GM12878 (cell line): ENCODE data around the gene GDPD1.

Experiments
- CEBPB ChIP-seq, 2 experiments: fragments of 150-350 bp in 1 of 2; IDR thresholded peaks; 2 replicates each; pipeline ENCODE4 v1.6.1; 2012 to 2014; ENCODE audit warnings: low read depth in 2 of 2, low read length in 2 of 2, borderline replicate concordance in 1 of 2, inconsistent platforms in 1 of 2
- KLF5 ChIP-seq: fragments of 450-650 bp; IDR thresholded peaks from 2 replicates; pipeline ENCODE4 v1.6.1; 2014; ENCODE audit warnings: mild to moderate bottlenecking; ENCODE audit not compliant: partially characterized antibody
- STAT1 ChIP-seq: fragments of 450-650 bp; conservative IDR thresholded peaks from 2 replicates; pipeline ENCODE4 v1.6.1; 2014; ENCODE audit warnings: antibody characterized with exemption, mild to moderate bottlenecking
- ZNF274 ChIP-seq: IDR thresholded peaks from one replicate; pipeline ENCODE4 v1.8.0; 2011; ENCODE audit not compliant: insufficient read length, insufficient read depth

DNA sequence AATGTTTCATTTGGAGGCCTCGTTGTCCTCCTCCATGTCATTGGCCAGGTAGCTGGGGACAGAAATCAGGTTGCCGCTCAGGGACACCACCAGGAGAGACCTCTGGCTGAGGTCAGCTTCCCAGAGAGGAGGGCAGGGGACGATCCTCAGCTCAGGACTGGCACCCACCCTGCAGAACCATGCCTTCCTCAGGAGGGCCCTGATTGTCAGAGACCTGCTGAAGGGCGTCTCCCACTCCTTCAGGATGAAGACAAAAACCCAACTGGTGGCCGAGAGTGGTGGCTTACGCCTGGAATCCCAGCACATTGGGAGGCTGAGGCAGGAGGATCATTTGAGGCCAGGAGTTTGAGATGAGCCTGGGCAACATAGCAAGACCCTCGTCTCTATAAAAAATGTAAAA lies 45.2 kb upstream of the GDPD1 start:
- TF ChIP-seq CEBPB (IDR thresholded peaks at IDR 0.05; ENCODE audit: borderline replicate concordance in 1 of 2, low read depth in 2 of 2, low read length in 2 of 2) (no peak), KLF5 (no peak), ZNF274 (no peak), STAT1 (no peak)
